SK-N-MC (cell line): ENCODE results near the gene NNT.

Experiments
- EZH2 ChIP-seq: fragments of 200-600 bp; sonication (generic); IDR thresholded peaks from one replicate; pipeline ENCODE4 v1.6.1; 2017; ENCODE audit warnings: antibody characterized with exemption
- POLR2AphosphoS5 ChIP-seq: IDR thresholded peaks from 2 replicates; pipeline ENCODE4 v1.6.1; 2012; ENCODE audit warnings: mild to moderate bottlenecking, low read depth, low read length, borderline replicate concordance

DNA sequence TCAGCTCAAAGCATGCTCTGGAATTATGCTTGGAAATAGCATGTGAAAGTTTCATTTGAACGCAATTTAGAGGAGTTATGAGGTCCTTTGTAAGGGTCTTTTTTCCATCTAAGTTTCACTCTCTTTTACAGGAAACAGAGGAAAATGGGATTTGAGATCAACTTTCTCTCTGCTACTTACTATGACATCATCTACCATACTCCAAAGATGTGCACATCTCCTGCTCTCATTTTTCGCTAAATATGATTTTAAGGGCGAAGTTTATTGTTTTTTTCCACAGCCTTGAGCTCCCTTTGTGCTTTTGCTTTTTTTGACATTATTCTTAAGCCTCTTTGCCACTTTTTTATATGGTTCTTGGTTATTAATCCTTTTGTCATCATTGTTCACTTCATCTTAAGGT lies 125.6 kb downstream of the NNT start:
- TF ChIP-seq EZH2 = no peak
- TF ChIP-seq POLR2AphosphoS5 = no peak
